Activated CD4-positive, CD25-positive, alpha-beta regulatory T cell treated with anti-CD3 and anti-CD28 coated beads, Interleukin-2, amount 50 U/mL, for 24 hours (primary cell): ENCODE results near the gene AADAT.

Experiments
- ATAC-seq, 2 donors: fragments of 150-1000 bp; cut with Tn5 transposase; one replicate each; pipeline ENCODE4 v1.10.0; 2021; ENCODE audit warnings: mild to moderate bottlenecking in 1 of 2, moderate library complexity in 1 of 2

The AADAT gene

DNA sequence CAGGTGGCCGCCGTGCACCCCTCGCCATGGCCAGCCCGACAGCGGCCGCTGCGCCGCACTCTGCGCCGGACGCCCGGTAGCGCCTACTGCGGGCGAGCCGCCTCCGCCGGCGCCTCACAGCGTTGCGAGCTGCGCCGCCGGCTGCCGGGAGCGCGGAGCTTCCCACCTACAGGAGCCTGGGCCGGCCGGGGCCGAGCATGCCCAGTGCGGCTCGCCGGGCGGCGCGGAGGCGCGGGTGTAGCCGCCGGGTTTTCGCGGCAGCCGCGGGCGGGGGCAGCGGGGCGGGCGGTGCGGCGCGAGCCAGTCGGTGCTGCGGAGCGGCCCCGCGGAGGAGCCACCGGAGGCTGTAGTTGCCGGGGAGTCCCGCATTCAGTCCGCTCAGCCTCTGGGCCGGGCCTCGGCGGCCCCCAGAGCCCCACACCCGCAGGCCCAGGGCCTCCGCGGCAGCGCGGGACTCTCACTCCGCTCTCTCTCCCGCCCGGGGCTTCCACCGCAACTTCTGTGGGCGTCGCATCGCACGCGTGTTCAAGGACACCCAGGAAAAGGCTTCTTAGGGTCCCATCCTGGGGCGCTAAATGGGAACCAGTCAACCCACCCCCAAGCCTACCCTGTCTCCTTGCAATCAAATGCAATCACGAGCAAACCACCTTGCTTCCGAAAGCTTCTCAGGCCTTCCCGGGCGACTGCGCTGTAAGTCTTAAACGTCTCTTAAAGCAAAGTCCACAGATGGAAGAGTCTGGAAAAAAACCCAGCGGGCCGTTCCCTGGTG lies 63.3 kb downstream of the AADAT start, which contains the start of gene MFAP3L:
MFAP3L (minus strand) TSS at position 143 of the 769 bp plus-strand sequence. CDS start 20,518 bp downstream, outside the sequence.
- peak; percentile 82 to 83 for ATAC-seq

DNA sequence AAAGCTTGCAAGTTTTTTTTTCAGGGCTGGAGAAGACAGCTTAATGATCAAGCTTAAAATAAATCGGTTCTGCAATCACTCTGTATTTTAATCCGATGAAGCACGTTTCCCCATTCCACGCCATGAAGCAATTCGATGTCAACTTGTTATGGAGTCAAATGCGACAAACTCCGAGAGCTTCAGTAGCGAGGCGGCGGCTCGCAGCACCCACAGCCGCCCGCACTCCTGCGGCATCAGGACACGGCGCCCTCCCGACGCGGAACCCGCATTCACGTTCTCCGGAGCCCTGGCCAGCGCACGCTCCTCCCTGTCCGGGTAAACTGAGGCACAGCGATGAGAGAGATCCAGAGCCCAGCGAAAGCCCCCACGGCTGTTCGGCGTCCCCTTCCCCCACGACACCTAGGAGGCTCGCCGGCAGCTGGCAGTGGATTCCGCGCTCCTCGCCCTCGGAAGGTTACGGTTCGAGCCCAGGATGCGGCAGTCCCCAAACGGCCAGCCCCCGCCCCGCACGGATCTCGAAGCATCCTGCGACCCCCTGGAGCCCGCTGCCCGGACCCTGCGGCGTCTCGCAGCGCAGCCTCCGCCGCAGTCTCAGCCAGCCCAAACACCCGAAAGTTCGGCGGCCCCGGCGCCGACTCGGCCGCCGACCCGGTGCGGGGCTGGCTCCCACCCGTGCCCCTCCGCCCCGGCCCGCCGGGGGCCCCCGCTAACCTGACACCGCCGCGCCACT lies 64.1 kb downstream of the AADAT start:
- no peak for ATAC-seq

DNA sequence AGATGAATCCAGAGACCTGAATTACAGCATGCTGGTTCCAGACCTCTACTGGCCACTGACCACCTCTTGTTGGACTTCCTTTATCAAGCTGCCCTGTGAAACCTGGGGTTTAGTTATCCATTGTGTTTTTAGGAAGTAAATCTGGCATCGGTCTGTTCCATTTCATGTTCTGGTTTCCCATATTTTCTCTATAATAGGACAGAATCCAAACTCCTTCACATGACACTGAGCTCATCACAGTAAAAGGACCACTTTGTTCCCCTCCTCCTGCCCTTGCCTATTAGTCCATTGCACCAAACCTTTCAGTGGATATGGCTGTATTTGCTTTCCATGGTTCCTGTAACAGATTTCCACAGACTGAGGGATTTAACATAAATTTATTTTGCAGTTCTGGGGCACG lies 67.5 kb downstream of the AADAT start:
- ATAC-seq = no peak

DNA sequence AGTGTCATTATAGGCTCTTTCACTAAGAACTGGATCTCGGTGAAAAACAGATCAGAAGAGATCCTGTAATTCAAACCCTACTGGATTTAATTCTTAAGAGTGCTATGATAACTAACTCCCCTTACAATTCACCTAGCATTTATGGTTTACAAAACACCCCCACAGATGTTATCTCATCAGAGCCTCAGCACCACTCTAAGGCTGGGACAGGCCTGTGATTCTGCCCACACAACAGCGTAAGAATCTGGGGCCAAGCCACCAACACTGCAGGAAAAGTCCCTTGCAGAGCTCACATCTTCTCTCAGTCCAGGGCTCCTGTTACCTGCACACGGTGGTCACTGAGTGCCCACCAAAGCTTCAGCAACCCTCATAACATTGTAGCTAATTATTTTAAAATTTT lies 72.5 kb downstream of the AADAT start:
- no peak for ATAC-seq

DNA sequence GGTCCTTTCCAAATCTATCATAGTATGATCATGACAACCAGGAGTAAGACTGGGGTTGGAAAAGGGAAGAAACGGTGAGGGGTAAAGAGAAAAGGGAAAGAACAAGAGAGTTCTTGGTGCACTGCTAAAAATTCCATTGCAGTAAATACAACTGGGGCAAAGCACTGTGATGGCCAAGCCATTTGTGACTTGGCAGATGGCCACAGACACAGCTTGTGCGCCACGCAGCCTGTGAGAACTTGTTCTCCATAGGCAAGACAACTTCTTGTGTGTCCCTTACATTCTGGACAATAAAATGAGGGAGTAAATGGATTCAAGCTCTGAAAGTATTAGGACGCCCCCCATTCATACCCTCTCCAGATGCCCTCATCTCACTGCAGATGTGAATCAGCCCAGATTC lies 74.5 kb downstream of the AADAT start:
- ATAC-seq = no peak

DNA sequence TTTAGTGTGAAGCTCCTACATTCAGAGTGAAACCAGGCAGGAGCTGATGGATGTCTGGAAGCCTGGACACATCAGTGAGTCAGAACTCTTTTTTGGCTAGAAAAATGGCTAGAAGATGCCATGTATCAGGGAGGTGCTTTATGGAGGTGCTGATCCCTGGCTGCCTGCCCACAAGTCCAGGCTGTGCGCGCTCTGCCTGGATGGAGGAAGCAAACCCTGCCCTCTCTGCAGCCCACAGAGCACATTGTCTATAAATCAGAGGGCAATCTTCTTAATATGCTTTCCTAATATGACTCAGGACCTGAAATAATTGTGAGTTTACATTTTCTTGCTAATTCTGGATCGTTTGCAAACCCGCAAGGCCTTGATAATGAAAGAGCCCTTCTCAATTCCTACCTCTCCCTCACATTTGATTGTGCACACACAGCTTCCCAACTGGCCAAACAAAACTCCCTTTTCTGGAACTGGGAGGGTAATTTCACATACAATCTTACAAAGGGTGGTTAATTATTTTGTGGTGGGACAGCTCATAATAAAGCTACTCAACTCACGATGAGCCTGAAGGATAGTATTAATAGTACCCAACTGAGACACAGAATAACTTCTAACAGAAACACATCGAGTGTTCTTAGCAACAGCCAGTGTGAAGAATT lies 75.3 kb downstream of the AADAT start:
- ATAC-seq = no peak

DNA sequence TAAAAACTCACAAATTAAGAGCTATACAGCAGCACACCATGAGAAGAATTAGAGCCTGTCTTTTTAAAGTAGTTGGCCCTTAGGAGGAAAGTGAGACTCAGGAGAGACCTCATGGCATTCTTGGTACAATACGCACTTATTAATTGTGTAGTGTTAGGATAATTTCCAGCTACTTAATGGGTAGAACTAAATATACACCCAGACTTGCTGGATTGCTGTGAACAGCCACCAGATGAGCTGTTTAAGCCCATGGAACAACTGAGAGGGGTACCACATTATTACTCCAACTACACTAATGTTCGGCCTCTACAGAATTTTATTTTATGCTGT lies 77.2 kb downstream of the AADAT start:
- no peak for ATAC-seq

DNA sequence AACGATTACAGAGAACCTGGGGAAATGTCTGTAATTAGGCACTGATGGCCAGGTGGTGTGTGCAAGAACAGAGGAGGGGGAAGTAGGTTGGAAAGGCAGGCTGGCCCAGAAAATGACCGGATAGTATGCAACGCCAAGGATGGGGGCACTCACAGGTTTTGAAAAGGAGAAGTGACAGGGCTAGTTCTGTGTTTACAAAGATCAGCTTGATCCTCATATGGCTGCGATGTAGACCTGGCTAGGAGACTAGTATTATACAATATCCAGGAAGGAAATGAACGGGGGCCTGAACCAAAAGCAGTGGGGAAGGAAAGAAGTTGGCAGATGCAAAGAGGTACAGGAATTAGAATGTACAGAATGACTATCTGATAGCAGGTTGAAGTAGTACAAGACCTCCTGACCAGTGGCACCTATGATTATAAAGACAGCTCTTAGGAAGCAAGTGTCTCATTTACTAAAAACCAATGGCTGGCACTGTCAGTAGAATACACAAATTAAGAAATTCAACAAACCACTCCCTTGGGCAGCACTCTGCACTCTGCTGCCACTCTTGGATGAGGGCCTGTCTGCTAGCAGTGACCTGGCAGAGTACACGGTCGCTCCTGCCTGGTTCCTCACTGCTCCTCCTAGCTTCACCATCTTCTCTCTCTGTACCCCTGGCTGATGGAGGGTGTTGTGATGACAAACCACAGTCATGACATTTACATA lies 77.7 kb downstream of the AADAT start:
- no peak for ATAC-seq
